KMS-11 (cell line): ENCODE results near the gene SFTPD.

ENCODE experiments used
- H2AFZ ChIP-seq: fragments of 200-600 bp; sonication (generic); 2 replicates; pipeline ENCODE4 v1.6.1; 2016; ENCODE audit warnings: antibody characterized with exemption, mixed run types, low read depth
- H3K27ac ChIP-seq: fragments of 200-600 bp; sonication (generic); 2 replicates; pipeline ENCODE4 v1.6.1; 2016; ENCODE audit warnings: mild to moderate bottlenecking, mixed run types
- H3K27me3 ChIP-seq: fragments of 200-600 bp; sonication (generic); 2 replicates; pipeline ENCODE4 v1.6.1; 2017; ENCODE audit warnings: mild to moderate bottlenecking, low read depth, mixed run types, moderate library complexity; ENCODE audit not compliant: insufficient read depth
- H3K36me3 ChIP-seq: fragments of 200-600 bp; sonication (generic); 2 replicates; pipeline ENCODE4 v1.6.1; 2017; ENCODE audit warnings: mild to moderate bottlenecking, mixed run types; ENCODE audit not compliant: insufficient read depth
- H3K4me1 ChIP-seq: fragments of 200-600 bp; sonication (generic); 2 replicates; pipeline ENCODE4 v1.6.1; 2016; ENCODE audit warnings: mild to moderate bottlenecking, low read depth, mixed run types; ENCODE audit not compliant: poor library complexity, severe bottlenecking
- H3K4me2 ChIP-seq: fragments of 200-600 bp; sonication (generic); 2 replicates; pipeline ENCODE4 v1.7.0; 2016; ENCODE audit warnings: mild to moderate bottlenecking, mixed run types
- H3K4me3 ChIP-seq: fragments of 200-600 bp; sonication (generic); IDR thresholded peaks from 2 replicates; pipeline ENCODE4 v1.6.1; 2017; ENCODE audit warnings: low read depth, low read length, mixed read lengths; ENCODE audit not compliant: insufficient read depth
- H3K79me2 ChIP-seq: fragments of 200-600 bp; sonication (generic); 2 replicates; pipeline ENCODE4 v1.6.1; 2016; ENCODE audit warnings: low read depth, mixed run types; ENCODE audit not compliant: insufficient read depth
- H3K9ac ChIP-seq: fragments of 200-600 bp; sonication (generic); 2 replicates; pipeline ENCODE4 v1.6.1; 2016; ENCODE audit warnings: mild to moderate bottlenecking, mixed run types
- H4K20me1 ChIP-seq: fragments of 200-600 bp; sonication (generic); 2 replicates; pipeline ENCODE4 v1.6.1; 2016; ENCODE audit warnings: mild to moderate bottlenecking, mixed run types; ENCODE audit not compliant: insufficient read depth
- TF ChIP-seq, protein P1 (sequence below): fragments of 200-600 bp; sonication (generic); conservative IDR thresholded peaks from 2 replicates; pipeline ENCODE4 v1.6.1; 2017; ENCODE audit warnings: low read depth, mild to moderate bottlenecking, antibody characterized with exemption, low read length, moderate library complexity, mixed read lengths

The SFTPD gene

DNA sequence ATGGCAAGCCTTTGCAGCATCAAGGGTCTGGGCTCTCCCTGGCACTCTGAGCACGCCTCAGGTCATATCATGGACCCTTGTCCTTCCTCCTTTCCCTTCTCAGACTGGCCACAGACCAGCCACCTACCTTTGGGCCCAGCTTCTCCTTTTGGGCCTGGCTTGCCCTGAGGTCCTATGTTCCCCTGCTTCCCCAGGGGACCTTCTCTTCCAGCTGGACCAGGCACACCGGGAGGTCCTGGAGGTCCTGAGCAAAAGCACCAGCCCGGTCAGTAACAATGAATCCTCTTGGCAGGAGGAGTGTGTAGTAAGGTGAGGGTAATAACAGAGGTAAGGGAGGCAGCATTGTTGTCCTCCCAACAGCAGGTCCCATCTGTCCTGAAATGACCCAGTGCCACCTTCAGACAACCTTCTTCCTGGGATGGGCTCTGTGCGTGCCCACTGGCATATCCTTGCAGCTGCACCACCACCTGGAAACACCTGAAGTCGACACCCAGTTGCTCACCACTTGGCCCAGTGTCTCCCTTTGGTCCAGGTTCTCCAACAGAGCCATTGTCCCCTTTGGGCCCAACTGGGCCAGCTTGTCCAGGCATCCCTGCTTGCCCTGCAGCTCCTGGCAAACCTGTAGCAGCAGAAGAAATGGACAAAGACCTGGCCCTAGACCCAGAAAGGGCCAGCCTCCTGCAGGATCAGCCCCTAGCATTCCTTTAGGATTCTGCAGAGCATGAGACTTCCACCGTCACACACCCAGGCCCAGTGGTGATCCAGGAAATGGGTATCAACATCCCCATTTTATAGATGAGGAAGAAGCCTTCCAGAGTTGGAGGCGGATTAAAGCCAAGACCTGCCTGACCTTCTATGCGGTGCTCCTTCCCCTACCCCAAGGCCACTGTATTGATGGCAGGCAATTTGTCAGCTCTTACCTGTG is 6.4 kb downstream of the SFTPD start:
- Histone ChIP-seq H3K36me3 (no peaks in the 10 kb centered on the region), H3K79me2 (no peaks in the 10 kb centered on the region), H3K27me3 (no peaks in the 10 kb centered on the region), H3K4me1 (no peaks in the 10 kb centered on the region), H3K4me3 (no peak overlapping the region), H2AFZ (no peak overlapping the region), H3K27ac (no peak overlapping the region), H3K9ac (no peak overlapping the region), H3K4me2 (no peak overlapping the region), H4K20me1 (no peaks in the 10 kb centered on the region)
- TF ChIP-seq, protein P1, sequence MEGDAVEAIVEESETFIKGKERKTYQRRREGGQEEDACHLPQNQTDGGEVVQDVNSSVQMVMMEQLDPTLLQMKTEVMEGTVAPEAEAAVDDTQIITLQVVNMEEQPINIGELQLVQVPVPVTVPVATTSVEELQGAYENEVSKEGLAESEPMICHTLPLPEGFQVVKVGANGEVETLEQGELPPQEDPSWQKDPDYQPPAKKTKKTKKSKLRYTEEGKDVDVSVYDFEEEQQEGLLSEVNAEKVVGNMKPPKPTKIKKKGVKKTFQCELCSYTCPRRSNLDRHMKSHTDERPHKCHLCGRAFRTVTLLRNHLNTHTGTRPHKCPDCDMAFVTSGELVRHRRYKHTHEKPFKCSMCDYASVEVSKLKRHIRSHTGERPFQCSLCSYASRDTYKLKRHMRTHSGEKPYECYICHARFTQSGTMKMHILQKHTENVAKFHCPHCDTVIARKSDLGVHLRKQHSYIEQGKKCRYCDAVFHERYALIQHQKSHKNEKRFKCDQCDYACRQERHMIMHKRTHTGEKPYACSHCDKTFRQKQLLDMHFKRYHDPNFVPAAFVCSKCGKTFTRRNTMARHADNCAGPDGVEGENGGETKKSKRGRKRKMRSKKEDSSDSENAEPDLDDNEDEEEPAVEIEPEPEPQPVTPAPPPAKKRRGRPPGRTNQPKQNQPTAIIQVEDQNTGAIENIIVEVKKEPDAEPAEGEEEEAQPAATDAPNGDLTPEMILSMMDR = no peak

DNA sequence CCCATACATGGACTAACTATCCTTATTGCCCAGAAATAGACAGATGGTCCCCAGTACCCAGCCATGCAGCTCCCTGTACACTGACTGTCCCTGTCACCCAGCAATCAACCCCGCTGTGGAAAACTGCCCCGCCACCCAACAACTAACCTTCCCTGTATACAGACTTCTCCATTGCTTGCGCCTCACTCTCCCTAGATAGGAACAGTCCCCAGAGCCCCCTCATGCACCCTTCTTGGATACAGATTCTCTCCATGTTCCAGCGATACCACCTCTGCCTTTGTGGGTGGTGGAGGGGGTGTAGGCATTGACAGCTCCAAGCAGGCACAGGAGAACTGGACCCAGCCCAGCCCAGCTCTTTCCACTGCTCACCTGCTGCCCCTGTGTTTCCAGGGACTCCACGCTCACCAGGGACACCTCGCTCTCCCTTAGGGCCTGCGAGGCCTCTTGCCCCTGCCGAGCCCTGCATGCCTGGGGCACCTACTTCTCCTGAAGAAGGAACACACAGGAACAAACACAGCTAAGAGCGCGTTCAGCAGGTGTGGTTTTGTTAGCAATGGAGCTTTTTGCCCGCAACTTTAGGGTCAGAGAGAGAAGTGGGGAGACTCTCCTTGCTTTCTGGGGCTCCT is 7.2 kb downstream of the SFTPD start:
- no peaks in the 10 kb centered on the region for H3K79me2 ChIP-seq
- H3K27me3 ChIP-seq = no peaks in the 10 kb centered on the region
- no peak overlapping the region for H3K4me2 ChIP-seq
- no peaks in the 10 kb centered on the region for H3K4me1 ChIP-seq
- H3K9ac ChIP-seq = no peak overlapping the region
- TF ChIP-seq, protein P1 = no peak
- H3K27ac ChIP-seq = no peak overlapping the region
- no peak overlapping the region for H3K4me3 ChIP-seq
- H2AFZ ChIP-seq = no peak overlapping the region
- no peaks in the 10 kb centered on the region for H4K20me1 ChIP-seq
- H3K36me3 ChIP-seq = no peaks in the 10 kb centered on the region

DNA sequence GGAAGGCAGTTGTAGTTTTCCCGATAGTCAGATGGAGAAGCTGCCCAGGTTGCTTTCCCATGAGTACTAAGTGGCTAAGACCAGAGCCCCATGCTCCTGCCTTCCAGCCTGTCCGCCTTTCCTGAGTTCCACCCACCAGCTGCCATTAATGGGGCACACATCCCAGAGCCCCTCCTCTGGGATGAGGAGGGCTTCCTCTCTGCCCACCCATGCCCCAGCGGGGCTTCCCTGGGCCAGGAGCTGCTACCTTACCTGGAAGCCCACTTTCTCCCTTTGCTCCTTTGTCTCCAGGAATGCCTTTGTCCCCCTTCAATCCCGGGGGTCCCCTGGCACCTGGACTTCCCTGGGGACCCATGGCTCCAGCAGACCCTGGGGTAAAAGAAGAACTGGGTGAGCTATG is 7.8 kb downstream of the SFTPD start:
- Histone ChIP-seq H3K4me2 (no peak overlapping the region), H3K4me1 (no peaks in the 10 kb centered on the region), H3K36me3 (no peaks in the 10 kb centered on the region), H4K20me1 (no peaks in the 10 kb centered on the region), H3K4me3 (no peak overlapping the region), H3K27ac (no peak overlapping the region), H3K79me2 (no peaks in the 10 kb centered on the region), H2AFZ (no peak overlapping the region), H3K9ac (no peak overlapping the region), H3K27me3 (no peaks in the 10 kb centered on the region)
- TF ChIP-seq, protein P1 = no peak

DNA sequence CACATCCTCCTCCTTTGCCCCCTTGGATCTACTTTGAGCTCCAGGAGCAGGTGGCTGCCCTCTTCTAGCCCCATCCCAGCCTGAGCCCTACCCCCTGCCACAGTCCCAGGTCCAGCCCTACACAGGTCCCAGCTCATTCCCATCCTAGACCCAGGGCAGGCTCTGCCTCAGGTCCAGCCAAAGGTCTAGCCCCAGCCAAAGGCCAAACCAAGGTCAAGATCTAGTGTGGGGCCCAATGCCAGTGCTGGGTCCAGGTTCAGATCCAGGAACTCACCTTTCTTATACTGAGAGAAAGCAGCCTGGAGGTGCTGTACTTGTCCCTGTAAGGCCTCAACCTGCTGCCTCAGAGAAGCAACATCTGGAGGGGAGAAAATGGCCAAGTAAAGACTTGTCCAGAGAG is 8.5 kb downstream of the SFTPD start:
- TF ChIP-seq, protein P1 = no peak
- Histone ChIP-seq H3K27ac (no peak overlapping the region), H3K4me3 (no peak overlapping the region), H2AFZ (no peak overlapping the region), H3K36me3 (no peaks in the 10 kb centered on the region), H3K9ac (no peak overlapping the region), H4K20me1 (no peaks in the 10 kb centered on the region), H3K79me2 (no peaks in the 10 kb centered on the region), H3K4me2 (no peak overlapping the region), H3K27me3 (no peaks in the 10 kb centered on the region), H3K4me1 (no peaks in the 10 kb centered on the region)
